ENCODE measurements around the gene GRIN2C. TPM values are rescaled to one million over a fixed set of nuclear protein-coding genes. Genes with fewer than 3 reads are reported as not detected.

The GRIN2C gene
- total RNA-seq, 6 experiments from 2014 or later = 0.05 to 0.07 TPM; not detected in 4

DNA sequence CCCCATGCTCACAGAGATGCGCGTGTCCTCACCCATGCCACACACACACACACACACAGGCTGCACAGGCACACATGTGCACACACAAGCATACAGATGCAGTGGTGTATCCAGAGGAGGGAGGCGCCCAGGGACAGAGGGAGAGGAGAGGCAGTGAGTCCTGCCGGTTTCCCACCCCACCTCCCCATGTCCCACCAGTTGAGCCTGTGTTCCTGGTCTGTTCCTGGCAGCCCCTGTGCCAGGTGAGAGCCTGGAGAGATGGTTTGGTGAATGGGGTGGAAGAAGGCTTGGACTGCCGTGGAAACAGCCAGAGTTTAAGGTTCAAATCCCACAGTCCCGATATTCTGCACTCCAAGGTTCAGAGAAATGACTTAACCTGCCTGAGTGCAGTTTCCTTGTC, 44.0 kb upstream of the GRIN2C start:
- Mint-ChIP-seq H3K9me3 (peaks cover 5% of the 10 kb centered on the region; the same call in 1 of the 2 replicates), H3K4me3 (no peak overlapping the region), H3K27ac (no peak overlapping the region), H3K4me1 (ENCODE audit: low read depth) (no peaks in the 10 kb centered on the region), H3K36me3 (ENCODE audit: low read depth) (no peaks in the 10 kb centered on the region), H3K27me3 (ENCODE audit: insufficient read depth) (peaks cover 20% of the 10 kb centered on the region)
- no peak for DNase-seq
- TF ChIP-seq, protein P1, sequence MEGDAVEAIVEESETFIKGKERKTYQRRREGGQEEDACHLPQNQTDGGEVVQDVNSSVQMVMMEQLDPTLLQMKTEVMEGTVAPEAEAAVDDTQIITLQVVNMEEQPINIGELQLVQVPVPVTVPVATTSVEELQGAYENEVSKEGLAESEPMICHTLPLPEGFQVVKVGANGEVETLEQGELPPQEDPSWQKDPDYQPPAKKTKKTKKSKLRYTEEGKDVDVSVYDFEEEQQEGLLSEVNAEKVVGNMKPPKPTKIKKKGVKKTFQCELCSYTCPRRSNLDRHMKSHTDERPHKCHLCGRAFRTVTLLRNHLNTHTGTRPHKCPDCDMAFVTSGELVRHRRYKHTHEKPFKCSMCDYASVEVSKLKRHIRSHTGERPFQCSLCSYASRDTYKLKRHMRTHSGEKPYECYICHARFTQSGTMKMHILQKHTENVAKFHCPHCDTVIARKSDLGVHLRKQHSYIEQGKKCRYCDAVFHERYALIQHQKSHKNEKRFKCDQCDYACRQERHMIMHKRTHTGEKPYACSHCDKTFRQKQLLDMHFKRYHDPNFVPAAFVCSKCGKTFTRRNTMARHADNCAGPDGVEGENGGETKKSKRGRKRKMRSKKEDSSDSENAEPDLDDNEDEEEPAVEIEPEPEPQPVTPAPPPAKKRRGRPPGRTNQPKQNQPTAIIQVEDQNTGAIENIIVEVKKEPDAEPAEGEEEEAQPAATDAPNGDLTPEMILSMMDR (IDR thresholded peaks at IDR 0.05) = no peak

DNA sequence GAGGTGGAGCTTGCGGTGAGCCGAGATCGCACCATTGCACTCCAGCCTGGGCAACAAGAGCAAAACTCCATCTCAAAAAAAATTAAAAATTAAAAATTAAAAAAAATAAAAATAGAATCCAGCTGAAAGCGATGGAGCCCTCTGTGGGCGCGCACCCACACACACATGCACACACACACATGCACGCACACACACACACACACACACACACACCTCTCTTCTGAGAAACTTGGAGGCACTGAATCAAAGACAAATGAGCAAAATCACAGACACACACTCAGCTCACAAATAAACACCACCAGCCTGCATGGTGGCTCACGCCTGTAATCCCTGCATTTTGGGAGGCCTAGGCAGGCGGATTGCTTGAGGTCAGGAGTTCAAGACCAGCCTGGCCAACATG, 43.3 kb upstream of the GRIN2C start:
- no peak overlapping the region for H3K27ac Mint-ChIP-seq
- H3K36me3 Mint-ChIP-seq (ENCODE audit: low read depth) = no peaks in the 10 kb centered on the region
- H3K4me1 Mint-ChIP-seq (ENCODE audit: low read depth) = no peaks in the 10 kb centered on the region
- peaks cover 5% of the 10 kb centered on the region; the same call in 1 of the 2 replicates for H3K9me3 Mint-ChIP-seq
- H3K4me3 Mint-ChIP-seq = no peak overlapping the region
- TF ChIP-seq, protein P1 (IDR thresholded peaks at IDR 0.05) = no peak
- peaks cover 17% of the 10 kb centered on the region for H3K27me3 Mint-ChIP-seq (ENCODE audit: insufficient read depth)
- DNase-seq = no peak

DNA sequence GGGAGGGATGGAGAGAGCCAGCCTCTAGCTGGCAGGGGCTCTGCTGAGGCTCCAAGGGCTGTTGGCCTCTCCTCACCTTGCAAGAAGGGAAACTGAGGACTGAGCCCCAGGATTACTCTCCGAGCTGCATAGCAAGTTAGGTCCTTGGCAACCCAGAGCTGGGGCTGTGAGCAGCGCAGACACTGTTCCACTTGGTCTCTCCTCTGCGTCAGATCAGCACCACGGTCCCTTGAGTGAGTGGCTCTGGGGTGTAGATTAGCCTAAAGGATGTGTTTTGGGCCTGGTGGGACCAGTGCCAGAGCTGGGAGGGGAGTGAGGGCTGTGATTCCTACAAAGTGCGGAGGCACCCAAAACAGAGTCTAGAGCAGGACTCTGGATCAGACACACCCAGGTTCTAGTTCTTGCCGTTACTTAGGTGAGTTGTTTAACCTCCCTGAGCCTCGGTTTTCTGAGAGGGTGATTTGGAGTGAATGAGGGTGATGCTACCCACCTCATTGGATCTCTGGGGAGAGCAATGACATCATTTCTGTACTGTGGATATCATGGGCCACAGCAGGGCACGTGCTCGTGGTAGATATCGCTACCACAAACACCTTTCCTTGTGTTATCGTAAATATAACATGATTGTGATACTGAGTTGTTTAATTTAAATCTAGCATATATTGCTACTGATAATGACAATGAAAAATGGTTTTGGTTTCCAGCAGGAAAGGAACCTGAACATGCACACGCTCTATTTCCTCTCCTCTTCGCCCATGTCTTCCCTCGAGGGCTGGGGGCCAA, 41.9 kb upstream of the GRIN2C start:
- no peak overlapping the region for H3K4me3 Mint-ChIP-seq
- H3K4me1 Mint-ChIP-seq (ENCODE audit: low read depth) = no peaks in the 10 kb centered on the region
- TF ChIP-seq, protein P1 (IDR thresholded peaks at IDR 0.05) = no peak
- H3K36me3 Mint-ChIP-seq (ENCODE audit: low read depth) = no peaks in the 10 kb centered on the region
- peaks cover 20% of the 10 kb centered on the region for H3K27me3 Mint-ChIP-seq (ENCODE audit: insufficient read depth)
- H3K27ac Mint-ChIP-seq = no peak overlapping the region
- H3K9me3 Mint-ChIP-seq = peaks cover 3% of the 10 kb centered on the region; the same call in 1 of the 2 replicates
- no peak for DNase-seq

DNA sequence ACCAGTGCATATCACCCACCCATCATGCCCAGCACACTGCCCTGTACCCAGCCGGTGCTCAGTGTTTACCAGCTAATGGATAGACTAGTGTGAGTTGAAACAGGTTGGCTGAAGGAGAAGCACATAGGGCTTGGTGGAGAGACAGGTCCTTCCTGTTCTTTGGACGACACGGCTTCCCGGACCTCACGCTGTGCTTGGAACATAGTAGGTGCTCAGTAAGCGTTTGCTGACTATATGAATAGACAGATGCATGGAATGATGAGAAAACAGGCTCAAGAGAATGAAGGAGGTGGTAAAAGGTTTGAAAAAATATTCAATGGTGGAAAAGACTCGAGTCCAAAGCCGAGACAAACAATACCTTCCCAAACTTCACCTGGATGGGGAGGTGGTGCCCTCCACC, 40.5 kb upstream of the GRIN2C start:
- H3K27ac Mint-ChIP-seq = no peak overlapping the region
- no peaks in the 10 kb centered on the region for H3K36me3 Mint-ChIP-seq (ENCODE audit: low read depth)
- H3K27me3 Mint-ChIP-seq (ENCODE audit: insufficient read depth) = peaks cover 31% of the 10 kb centered on the region
- no peaks in the 10 kb centered on the region for H3K4me1 Mint-ChIP-seq (ENCODE audit: low read depth)
- H3K9me3 Mint-ChIP-seq = no peaks in the 10 kb centered on the region
- no peak overlapping the region for H3K4me3 Mint-ChIP-seq
- TF ChIP-seq, protein P1 (IDR thresholded peaks at IDR 0.05) = no peak
- DNase-seq = no peak

DNA sequence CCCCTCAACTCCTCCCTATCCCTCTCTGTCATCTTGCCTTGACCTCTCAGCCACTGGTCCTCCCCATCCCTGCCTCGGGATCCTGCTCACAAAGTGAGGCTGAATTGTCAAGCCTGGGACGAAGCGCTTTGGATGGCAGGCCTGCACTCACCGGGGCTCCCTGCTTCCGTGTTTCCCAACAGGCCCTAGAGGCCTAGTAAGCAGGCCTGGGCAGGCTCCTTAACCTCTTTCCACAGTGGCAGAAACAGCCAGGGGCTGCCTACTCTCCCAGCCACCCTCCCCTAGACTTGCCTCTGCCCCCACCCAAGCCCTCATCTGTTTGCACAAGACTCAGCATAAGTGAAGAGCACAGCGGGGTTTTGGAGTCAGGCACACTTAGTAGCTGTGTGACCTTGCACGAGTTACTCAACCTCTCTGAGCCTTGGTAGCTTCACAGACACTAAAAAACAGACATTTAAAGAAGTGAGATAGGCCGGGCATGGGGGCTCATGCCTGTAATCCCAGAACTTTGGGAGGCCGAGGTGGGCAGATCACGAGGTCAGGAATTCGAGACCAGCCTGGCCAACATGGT, 38.8 kb upstream of the GRIN2C start:
- Mint-ChIP-seq H3K9me3 (no peaks in the 10 kb centered on the region), H3K4me1 (ENCODE audit: low read depth) (no peaks in the 10 kb centered on the region), H3K27ac (no peak overlapping the region), H3K36me3 (ENCODE audit: low read depth) (no peaks in the 10 kb centered on the region), H3K4me3 (no peak overlapping the region), H3K27me3 (ENCODE audit: insufficient read depth) (peaks cover 46% of the 10 kb centered on the region)
- DNase-seq = no peak
- TF ChIP-seq, protein P1 (IDR thresholded peaks at IDR 0.05) = no peak

All from HFFc6 (cell line).